Right ventricle myocardium inferior (tissue), 1 donor: ENCODE measurements around the gene JAG2. TPM values are rescaled to one million over a fixed set of nuclear protein-coding genes. Genes with fewer than 3 reads are reported as not detected.
A peak's percentile ranks its signal among the peaks of the same experiment; 100 is the strongest.

Experiments
- ATAC-seq: fragments of 200-7000 bp; cut with Tn5 transposase; one replicate; pipeline ENCODE4 v1.9.1; 2020; ENCODE audit warnings: mild to moderate bottlenecking, moderate library complexity
- DNase-seq: peaks from one replicate; pipeline ENCODE4 v3.0.0; 2021; ENCODE audit errors: missing footprints
- intact Hi-C: fragments of 100-400 bp; cut with DNase I; formaldehyde crosslinking; loops from one replicate; pipeline ENCODE4 v1.11.0; 2022
- total RNA-seq: library from RNA; stranded (reverse); fragmentation: NEBNext Ultra II Directional; extraction: Animal tissue kit (Norgen Biotek cat#: 25700); gene quantifications from one replicate; pipeline ENCODE4 v1.2.1, GENCODE V29; 2021
- donor health status: DM: no; HTN: yes; CAD: no; lungs with severe emphysema.

Gene JAG2
- total RNA-seq, 1 donor from 2014 or later, result 34.6 TPM

DNA sequence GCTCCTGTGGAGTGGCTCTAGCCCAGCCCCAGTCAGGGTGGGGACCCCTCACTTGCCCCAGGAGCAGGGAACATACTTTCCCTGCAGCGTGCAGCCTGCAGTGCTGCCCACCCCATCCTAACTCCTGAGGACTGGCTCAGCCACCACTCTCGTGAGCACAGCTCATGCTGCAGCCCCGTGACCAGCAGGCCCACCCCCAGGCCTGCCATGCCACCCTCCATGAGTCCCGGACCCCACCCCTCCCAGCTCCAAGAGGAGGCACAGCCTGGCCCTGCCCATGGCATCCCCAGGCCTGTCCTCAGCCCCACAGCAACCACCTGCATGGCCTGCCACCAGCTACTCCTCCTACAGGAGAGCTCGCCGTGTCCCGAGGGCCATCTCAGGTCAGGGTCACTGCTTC is 3.9 kb upstream of the JAG2 start:
- ATAC-seq (no peak), DNase-seq (no peak)
- intact Hi-C loops, result no loop called here

- DNase-seq (no peak), ATAC-seq (no peak)
These were observed 2.6 kb upstream of the JAG2 start for GRCh38 chr14:105171004-105171673.

DNA sequence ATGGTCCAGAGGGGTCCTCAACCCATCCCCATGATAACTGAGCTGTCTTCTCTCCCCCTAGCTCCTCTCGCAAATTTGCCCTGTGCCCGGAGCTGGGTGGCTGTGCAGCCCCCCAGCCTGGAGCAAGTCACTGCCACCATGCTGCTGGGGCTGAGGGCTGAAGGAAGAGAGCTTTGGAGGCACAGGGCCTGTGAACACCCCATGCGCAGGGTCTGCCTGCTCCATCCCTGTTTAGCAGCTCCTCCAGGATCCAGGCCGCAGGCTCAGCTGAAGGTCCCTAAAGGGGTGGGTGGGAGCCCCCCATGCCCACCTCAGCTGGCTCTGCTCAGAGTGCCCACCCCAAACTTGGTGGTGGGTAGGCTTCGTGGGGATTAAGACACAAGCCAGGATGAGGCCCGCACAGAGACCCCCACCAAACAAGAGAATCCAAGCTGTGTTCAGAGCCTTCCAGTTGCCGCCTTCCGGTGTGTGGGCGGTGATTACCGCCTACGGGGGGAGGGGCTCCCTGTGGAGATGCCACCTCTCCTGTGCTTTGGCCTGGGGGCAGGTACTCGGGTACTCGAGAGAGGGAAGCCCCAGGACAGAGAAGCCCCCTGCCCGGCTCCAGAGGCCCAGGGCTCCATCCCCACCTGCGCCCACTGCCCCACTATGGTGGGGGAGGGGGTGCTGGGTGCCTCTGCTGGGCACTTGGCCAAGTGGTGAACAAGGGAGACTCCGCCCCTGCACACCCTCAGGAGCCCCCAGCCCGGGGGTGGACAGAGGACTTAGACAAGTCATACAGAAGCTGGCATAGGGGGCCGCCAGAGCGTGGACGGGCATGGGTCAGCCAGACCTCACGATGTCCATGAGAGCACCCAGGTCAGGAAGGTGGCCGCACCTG is 1.4 kb upstream of the JAG2 start:
- intact Hi-C loops, result loop anchor here (2.0 to 5.0 kb wide), 2 partner anchors 27 to 78 kb away; no protein-coding TSS in a partner anchor
- ATAC-seq (no peak), DNase-seq (no peak)

More at GRCh38 chr14:105171004-105171673, 2.6 kb upstream of the JAG2 start:
- intact Hi-C loops, result no loop called here

GRCh38 chr14:105168979-105169507 is 467 bp upstream of the JAG2 start:
- DNase-seq (no peak), ATAC-seq (peak; percentile 3)
- intact Hi-C loops, result loop anchor here (2.0 to 5.0 kb wide), 2 partner anchors 28 to 77 kb away; no protein-coding TSS in a partner anchor

DNA sequence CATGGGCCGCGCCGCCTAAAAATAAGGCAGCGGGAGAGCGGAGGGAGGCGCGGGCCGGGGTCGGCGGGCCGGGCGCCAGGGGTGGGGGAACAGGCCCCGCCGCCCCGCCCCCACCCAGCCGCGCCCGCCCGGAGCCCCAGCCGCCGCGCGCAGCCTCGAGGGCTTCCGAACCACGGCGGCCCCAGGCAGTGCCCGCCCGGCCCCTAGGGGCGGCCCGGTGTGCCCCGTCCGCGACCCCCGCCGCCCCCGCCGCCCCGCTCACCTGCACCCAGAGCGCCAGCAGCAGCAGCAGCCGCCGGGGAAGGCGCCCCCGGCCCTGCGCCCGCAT is 519 bp downstream of the JAG2 start:
- intact Hi-C loops, result loop anchor here (2.0 to 5.0 kb wide), 2 partner anchors 29 to 76 kb away; no protein-coding TSS in a partner anchor
- ATAC-seq (no peak), DNase-seq (no peak)

GRCh38 chr14:105167303-105168092 is 1.1 kb downstream of the JAG2 start:
- intact Hi-C loops, result loop anchor here (2.0 to 5.0 kb wide), 2 partner anchors 29 to 75 kb away; no protein-coding TSS in a partner anchor
- DNase-seq (no peak), ATAC-seq (no peak)

GRCh38 chr14:105166571-105167302 is 1.8 kb downstream of the JAG2 start:
- intact Hi-C loops, result loop anchor here (5.0 kb wide), 1 partner anchor 74 kb away; no protein-coding TSS in a partner anchor
- ATAC-seq (no peak), DNase-seq (no peak)

DNA sequence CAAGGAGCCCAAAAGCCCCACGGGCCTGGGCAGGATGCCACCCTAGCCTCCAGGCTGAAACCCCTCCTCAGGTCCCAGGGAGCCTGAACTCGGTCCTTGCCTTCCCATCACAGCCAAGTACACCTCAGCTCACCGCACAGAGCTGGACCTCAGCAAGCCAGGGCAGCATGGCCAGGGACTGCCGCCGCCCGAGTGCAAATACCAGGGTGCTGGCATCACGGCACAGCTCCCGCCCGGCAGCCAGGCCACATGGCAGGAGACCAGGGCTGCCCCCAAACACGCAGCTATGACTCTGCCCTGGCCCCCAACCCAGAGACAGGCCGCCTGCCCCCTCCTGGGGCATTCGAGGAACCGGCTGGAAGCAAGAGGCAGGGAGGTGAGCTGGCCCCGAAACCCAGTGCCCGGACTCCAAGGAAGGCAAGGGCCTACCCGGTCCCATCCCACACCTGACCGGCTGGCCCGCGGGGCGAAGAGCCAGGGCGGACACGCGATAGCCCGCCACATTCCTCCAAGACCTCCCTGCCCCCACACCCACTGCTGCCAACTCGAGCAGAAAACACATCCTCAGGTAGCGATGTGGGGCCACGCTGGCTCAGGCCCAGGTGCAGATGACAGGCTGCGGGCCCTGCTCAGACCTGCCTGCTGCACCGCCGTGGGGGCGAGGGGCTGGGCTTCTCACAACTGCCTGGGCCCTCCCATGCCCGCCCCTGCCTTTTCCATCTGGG is 2.7 kb downstream of the JAG2 start:
- ATAC-seq (no peak), DNase-seq (no peak)
- intact Hi-C loops, result loop anchor here (5.0 kb wide), 1 partner anchor 74 kb away; no protein-coding TSS in a partner anchor

- no peak for ATAC-seq
- intact Hi-C loops, result loop anchor here (5.0 kb wide), 1 partner anchor 73 kb away; no protein-coding TSS in a partner anchor
These were observed 3.4 kb downstream of the JAG2 start for GRCh38 chr14:105165134-105165704.

DNA sequence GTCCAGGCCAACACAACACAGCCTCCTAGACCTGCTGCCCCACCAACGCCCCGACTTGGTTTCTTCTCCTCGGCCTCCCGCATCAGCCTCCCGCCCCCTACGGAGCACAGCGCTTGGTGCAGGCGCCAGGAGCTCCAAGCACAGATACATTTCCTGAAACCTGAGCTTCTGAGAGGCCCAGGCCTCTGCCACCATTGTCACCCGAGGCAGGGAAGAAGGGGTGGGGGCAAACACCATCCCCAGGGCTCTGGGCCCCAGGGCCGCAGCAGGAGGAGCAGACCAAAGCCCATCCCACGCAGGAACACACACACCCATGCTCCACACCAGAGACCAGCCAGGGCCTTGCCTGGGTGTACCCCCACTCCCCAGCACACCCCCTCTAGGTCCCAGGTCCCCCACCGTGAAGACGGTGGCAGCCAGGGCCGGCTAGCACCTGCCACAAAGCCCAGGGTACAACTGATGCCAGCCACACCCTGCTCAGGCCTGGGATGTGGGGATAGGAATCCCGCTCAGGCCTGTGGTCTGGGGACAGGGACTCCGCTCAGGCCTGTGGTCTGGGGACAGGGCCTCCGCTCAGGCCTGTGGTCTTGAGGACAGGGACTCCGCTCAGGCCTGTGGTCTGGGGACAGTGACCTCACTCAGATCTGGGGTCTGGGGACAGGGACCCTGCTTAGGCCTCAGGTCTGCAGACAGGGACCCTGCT is 5.4 kb downstream of the JAG2 start:
- intact Hi-C loops, result no loop called here
- DNase-seq, result no peak
- ATAC-seq, result no peak

More at GRCh38 chr14:105165134-105165704, 3.4 kb downstream of the JAG2 start:
- no peak for DNase-seq

GRCh38 chr14:105162669-105162979 is 6.0 kb downstream of the JAG2 start:
- ATAC-seq (no peak), DNase-seq (no peak)
- intact Hi-C loops, result no loop called here

DNA sequence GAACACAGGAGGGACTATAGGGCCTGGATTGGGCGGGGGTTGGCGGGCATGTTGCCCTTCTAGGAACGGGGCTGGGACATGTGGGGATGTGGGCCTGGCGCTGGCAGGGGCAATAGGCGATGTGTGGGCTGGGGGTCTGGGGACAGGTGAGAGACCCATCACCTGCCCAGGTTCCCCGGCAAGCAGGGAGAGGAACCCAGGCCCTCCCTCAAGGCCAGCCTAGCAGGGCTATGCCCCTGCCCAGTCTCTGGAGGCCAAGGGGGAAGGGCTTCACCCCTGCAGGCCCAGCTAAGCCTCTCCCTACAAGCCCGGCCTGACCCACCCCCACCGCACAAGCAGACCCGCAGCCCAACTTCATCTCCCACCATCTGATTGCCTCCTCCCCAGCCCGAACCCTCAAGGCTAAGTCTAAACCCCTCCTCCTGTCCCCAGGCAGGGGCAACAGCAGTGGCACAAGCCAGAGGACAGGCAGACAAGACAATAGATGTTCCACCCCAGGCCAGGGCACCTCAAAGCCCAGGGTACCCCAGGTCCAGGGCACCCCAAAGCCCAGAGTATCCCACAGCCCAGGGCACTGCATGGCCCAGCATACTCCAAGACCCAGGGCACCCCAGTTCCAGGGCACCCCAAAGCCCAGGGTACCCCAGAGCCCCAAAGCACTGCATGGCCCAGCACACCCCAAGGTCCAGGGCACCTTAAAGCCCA is 6.5 kb downstream of the JAG2 start:
- peak; percentile 56 for ATAC-seq
- no peak for DNase-seq
- intact Hi-C loops, result no loop called here

GRCh38 chr14:105161309-105161708 is 7.3 kb downstream of the JAG2 start:
- no peak for ATAC-seq
- intact Hi-C loops, result no loop called here

DNA sequence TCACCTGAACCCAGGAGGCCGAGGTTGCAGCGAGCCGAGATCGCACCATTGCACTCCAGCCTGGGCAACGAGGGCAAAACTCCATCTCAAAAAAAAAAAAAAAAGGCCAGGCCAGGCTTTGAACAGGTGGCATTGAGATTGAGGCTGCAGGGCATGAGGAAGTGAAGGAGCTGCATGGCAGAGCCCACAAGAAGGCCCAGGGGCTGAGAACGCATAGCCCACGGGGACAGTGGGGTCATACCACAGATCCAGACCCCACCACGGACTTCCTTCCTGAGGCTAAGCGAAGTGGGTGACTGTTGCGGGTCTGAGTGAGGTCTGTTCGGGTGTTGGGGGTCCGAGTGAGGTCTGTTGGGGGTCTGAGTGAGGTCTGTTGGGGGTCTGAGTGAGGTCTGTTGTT is 7.8 kb downstream of the JAG2 start:
- no peak for ATAC-seq
- intact Hi-C loops, result no loop called here

More at GRCh38 chr14:105161309-105161708, 7.3 kb downstream of the JAG2 start:
- no peak for DNase-seq

GRCh38 chr14:105159344-105159743 is 9.2 kb downstream of the JAG2 start:
- ATAC-seq (no peak), DNase-seq (no peak)
- intact Hi-C loops, result no loop called here

More for the DNA sequence above, 7.8 kb downstream of the JAG2 start:
- no peak for DNase-seq

- ATAC-seq (no peak), DNase-seq (no peak)
- intact Hi-C loops, result no loop called here
These were observed 9.8 kb downstream of the JAG2 start for GRCh38 chr14:105158794-105159193.
